ENCODE measurements around the gene SLC50A1.

The SLC50A1 gene, protein sequence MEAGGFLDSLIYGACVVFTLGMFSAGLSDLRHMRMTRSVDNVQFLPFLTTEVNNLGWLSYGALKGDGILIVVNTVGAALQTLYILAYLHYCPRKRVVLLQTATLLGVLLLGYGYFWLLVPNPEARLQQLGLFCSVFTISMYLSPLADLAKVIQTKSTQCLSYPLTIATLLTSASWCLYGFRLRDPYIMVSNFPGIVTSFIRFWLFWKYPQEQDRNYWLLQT

DNA sequence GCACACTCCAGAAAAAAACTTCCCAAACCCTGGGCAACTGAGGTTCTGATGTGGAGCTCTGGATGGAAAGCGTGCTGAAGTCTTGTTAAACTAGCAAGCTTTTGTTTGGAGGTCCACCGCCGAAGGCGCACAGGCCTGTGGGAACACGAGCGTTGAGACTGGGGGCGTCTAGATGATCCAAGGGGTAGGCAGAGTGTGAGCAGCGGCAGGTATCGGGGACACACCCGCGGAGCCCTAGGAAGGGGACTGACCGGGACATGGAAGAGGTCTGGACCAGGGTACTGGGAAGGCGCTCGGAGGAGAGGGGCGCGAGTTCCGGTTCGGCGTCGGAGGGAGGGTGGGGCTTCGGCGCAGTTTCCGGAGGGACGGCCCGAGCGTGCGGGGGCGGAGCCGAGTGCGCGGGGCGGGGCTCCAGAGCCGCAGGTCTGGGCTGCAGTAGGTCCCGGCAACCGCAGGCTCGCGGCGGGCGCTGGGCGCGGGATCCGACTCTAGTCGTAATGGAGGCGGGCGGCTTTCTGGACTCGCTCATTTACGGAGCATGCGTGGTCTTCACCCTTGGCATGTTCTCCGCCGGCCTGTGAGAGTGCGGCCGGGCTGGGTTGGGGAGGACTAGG is at the start of gene SLC50A1:
Gene SLC50A1 (plus strand): TSS at position 438 of the 614 bp plus-strand sequence. CDS start 60 bp downstream, at position 498.
- DNase-seq (ENCODE audit: low read depth in 3 of 3), result peak; percentile 81 to 86 (median 83)

DNA sequence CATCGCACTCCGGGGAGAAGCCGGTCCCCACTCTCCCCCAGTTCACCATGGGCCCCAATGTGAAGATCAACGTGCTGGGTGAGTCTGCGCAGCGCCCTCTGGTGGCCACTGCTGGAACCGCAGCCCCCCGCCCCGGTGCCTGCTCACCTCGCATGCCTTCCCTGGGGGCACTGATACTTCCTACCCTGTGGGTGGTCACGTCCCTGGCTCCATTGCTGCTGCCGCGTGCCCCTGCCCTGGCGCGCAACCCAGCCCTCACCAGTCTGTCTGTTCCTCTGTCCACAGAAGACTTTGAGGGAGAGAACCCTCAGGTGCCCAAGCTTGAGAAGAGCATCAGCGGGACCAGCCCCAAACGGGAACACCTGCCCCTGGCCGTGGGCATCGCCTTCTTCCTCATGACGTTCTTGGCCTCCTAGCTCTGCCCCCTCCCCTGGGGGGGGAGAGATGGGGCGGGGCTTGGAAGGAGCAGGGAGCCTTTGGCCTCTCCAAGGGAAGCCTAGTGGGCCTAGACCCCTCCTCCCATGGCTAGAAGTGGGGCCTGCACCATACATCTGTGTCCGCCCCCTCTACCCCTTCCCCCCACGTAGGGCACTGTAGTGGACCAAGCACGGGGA is 49.4 kb upstream of the SLC50A1 start:
- peak; percentile 62 to 73 (median 65) for DNase-seq (ENCODE audit: low read depth in 3 of 3)

DNA sequence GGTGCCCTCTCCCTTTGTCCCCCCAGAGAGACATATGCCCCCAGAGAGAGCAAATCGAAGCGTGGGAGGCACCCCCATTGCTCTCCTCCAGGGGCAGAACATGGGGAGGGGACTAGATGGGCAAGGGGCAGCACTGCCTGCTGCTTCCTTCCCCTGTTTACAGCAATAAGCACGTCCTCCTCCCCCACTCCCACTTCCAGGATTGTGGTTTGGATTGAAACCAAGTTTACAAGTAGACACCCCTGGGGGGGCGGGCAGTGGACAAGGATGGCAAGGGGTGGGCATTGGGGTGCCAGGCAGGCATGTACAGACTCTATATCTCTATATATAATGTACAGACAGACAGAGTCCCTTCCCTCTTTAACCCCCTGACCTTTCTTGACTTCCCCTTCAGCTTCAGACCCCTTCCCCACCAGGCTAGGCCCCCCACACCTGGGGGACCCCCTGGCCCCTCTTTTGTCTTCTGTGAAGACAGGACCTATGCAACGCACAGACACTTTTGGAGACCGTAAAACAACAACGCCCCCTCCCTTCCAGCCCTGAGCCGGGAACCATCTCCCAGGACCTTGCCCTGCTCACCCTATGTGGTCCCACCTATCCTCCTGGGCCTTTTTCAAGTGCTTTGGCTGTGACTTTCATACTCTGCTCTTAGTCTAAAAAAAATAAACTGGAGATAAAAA is 48.7 kb upstream of the SLC50A1 start:
- no peak for DNase-seq (ENCODE audit: low read depth in 3 of 3)

DNA sequence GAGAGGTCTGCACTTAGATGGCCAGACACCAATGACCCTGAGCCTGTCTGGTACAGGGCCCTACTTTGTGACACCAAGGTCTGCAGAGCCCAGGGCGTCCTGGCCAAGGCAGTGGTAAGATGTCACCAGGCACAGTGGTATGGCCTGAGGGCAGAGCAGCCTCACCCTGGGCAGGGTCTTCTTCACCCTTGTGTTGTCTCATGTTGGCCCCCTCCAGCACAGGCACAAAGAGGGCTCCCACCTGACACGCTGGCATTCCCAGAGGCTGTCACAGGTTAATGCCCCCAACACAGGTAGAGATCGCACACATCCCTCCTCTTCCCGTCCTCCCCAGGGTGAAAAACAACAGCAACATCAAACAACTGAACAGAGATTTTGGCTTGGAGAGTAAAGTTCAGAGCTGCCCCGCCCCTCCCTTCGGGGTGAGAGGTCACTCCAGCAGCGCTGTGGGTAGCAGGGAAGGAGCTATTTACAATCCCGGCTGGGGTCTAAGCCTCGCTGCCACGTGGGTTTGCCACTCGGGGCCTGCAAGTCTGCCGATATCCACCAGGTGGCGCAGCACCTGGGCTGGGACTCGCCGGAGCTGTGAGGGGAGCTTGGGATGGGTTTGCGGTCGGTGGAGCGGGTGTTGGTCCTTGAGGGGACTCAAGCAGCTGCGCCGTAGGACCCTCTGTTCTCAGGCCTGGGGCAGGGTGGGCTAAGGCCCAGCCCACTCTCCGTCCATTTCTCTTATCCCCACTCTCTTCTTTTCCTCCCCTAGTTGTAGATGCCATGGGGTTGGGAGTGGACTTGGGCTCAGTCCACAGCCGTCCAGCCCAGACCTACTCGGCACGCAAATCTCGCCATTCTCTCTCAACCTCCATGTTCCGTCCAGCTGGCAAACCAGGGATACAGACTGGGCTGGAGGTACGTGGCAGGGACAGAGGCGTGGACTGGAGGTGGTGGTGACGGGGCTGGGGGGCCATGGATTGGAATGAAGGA is 44.3 kb upstream of the SLC50A1 start:
- peak; percentile 68 to 73 (median 70) for DNase-seq (ENCODE audit: low read depth in 3 of 3)

DNA sequence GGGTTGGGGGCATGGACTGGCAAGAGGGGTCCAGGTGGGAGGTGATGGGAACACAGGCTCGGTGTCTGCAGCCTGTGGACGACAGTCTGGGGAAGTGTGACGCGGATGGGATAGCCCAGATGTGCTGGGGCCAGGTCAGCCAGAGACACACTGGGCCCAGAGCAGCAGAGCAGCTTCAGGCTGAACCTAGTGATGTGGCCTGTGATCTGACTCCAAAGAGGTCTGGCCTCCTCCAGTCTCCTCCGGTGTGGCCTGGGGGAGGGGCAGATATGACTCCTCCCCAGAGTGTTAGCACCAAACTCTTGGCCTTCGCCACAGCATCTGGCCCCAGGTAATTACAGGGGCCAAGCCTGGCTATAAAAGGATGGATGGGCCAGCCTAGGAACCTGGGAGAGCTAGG is 43.5 kb upstream of the SLC50A1 start:
- no peak for DNase-seq (ENCODE audit: low read depth in 3 of 3)

DNA sequence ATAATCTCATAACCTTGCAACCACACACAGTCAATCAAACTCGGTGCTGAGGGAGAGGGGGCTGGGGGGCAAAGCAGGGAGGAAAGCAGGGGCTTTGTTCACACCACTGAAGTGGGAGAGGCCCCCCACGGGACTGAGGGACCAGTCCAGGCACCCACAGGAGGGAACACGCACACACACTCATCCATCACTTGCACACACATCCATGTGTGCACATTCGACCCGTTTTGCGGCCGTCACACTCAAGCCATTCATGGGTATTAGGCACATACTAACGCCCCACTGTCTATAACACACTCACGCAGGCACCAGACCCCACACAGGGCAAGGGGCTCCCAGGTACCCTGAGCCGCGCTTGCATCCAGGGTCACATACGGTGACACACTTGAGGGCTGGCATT is 43.0 kb upstream of the SLC50A1 start:
- DNase-seq (ENCODE audit: low read depth in 3 of 3), result no peak

DNA sequence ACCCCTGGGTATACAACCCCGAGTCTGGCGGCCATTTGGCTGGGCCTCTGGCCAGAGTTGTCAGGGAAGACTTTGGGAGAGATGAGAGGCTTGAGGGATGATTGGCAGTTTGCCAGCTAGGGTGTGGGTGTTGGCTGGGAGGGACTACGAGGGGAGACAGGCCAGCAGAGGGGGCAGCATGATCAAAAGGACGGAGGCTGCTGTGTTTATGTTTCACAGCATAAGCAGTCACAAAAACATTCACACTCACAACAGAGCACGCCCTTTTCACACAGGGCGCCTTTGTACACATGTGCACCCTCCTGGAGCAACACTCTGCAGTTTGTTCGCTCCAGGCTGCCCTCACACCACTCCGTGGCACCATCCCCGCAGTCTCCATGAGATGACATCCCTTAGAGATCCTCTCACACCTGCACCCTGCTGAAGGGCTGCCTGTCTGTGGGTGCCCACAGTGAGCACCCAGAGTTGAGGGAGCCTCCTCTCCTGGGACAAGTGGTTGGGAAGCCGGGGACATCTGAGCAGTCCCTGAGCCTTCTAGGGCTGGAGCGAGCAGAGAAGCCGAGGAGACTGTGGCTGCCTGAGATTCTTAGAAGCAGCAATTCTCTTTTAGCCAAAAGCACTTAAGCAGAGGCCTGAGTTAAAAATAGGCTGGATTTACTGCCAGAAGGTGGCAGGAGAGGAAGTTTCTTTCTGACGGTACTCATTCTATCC is 41.6 kb upstream of the SLC50A1 start:
- no peak for DNase-seq (ENCODE audit: low read depth in 3 of 3)

DNA sequence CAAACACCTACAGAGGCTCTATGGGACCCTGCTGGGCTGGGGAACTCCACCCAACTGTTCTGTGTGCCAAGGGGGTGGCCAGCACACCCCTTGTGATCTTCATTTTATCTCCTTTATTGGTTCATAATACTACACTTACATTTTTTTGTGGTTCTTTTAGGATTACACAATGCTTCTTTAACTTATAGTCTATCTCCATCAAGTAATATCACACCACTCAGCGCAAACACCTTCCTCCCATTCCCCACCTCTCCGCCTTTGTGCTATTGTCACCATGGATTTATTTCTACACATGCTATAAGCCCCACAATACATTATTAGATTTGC is 41.1 kb upstream of the SLC50A1 start:
- DNase-seq (ENCODE audit: low read depth in 3 of 3), result no peak

DNA sequence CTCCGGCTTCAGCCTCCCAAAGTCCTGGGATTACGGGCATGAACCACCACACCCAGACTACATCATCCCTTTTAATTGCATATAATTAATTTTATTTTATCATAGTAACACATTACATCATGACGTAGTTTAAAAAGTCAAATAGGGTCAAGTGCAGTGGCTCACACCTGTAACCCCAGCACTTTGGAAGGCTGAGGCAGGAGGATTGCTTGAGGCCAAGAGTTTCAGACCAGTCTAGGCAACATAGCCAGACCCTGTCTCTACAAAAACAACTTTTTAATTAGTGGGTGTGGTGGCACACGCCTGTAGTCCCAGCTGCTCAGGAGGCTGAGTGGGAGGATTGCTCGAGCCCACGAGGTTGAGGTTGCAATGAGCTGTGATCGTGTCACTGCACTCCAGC is 36.3 kb upstream of the SLC50A1 start:
- DNase-seq (ENCODE audit: low read depth in 3 of 3), result no peak

DNA sequence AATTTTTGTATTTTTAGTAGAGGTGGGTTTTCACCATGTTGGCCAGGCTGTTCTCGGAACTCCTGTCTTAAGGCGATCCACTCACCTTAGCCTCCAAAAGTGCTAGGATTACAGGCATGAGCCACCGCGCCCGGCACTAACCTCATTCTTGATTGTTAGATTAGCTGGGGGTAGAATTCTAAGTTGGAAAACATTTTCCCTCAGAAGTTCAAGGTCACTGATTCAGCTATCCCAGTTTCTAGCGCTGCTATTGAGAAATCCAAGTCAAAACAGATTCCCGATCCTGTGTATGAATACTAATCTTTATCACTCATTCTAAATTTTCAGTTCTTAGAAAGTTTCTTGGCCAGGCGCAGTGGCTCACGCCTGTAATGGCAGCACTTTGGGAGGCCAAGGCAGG is 32.3 kb upstream of the SLC50A1 start:
- no peak for DNase-seq (ENCODE audit: low read depth in 3 of 3)

DNA sequence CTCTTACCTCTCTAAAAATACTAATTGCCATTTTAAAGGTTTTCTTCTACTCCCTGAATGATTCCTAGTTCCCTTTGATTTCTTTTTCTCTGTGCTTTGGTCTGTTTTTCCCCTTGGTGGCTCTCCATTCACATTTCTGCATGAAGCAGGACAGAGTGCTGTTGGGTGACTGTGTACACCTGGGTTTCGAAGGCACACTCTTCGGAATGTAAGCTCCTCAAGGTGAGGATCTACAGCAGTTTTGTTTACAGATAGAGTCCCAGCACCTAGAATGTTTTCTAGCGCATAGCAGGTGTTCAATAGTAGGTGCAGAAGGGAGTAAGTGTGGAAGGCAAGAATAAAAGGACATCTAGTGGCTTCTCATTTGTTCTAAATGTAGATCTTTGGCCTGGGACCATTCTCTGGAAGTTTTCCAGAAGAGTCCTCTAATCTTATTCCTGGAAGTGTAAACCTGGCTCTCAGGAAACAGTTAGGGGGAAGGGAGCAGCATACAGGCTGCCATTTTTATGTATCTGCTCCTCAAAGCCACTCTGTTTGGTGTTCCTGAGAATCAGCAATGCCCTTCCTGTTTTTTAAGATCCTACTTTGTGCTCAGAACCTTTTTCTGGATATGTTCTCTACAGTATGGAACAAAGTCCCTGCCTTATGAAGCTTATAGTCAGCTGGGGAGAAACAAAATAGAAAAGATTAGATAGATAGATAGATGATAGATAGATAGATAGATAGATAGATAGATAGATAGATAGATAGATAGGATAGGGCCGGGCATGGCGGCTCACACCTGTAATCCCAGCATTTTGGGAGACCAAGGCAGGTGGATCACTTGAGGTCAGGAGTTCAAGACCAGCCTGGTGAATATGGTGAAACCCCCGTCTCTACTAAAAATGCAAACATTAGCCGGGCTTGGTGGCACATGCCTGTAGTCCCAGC is 30.8 kb upstream of the SLC50A1 start:
- no peak for DNase-seq (ENCODE audit: low read depth in 3 of 3)

DNA sequence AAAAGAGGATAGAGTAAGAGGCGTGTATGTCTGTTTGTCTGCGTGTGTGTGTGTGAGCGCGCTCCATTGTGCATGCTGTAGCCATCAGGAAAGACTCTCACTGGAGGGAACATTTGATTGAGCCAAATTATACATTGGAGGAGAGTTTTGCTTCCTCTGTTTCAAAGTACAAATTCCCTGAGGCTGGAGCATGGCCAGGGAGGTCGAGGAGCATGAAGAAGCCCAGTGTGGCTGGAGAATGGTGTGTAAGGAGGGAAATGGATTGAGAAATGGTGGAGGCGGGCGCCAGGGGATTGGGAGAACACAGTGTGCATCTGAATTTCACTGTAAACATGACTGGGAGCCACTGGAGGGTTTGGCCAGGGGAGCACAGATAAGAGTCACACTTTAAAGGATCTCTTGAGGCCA is 30.0 kb upstream of the SLC50A1 start:
- DNase-seq (ENCODE audit: low read depth in 3 of 3), result no peak

DNA sequence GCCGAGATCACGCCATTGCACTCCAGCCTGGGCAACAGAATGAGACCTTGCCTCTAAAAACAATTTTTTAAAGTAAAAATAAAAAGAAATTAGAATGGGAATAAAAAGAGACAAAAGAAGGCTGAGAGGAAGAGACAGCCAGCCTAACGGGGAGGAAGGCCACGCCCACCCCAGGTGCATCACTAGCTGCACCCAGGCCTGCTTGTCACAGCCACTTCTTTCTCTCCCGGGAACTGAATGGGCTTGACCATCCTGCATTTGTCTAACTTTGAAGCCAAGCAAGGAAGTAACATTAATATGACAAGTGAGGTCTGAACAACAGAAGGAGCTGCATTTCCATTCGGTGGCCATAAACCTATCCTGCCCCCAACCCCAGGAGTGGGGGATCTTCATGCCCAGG is 28.8 kb upstream of the SLC50A1 start:
- DNase-seq (ENCODE audit: low read depth in 3 of 3), result no peak

DNA sequence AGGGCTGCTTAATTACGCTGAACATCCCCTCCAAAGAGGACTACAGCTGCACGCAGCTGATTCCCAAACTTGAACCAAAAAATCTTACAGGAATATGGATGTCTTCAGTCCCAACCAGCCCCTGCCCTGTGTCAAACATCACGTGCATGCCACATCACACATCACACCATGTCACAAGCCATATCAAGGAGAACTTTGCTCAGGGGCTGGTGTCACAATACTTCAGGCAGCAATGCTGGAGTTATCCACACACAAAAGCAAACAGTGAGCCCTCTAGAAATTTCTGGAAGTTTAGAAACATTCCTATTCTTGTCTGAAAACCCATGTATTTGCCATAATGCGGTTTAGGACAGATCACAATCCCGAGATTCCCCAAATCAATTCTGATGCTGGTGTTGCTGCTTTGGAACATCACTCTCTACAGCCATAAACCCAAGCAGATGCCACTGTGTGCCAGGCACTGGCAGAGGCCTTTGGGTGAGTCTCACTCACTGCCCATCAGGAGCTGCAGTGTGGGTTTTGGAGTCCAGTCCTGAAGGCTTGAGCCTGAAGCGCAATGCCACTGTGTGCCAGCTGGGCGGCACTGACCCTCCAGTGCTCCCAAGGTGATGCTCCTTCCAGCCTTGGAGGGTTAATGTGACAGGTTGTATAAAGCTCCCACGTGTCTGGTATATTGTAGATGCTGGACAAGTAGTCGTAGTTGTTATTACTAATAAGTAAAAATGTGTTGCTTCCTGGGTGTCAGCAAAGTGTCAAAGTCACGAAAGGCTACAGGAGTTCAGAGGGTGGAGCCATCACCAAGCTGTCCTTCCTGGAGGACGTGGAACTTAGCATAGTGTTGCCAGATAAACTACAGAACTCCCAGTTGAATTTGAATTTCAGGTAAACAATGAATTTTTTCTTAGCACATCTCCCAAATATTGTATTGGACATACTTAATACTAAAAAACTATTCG is 28.1 kb upstream of the SLC50A1 start:
- DNase-seq (ENCODE audit: low read depth in 3 of 3), result no peak

DNA sequence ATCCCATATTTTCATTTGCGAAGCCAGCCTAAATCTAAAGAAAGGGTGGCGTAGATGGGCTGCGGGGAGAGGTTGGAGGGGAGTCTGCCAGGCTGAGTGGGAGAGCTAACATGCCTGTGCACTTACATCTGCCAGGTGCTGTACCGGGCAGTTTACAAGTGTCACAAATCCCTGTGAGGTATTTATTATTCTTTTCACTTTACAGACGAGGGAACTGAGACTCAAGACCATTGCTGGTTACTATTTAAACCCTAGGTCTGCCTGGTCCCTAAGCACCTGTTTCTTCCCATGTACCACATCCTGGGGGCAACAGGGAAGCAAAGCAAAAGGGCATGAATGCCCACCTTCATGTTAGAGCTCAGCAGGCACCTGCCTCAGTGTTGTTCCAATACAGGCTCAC is 27.4 kb upstream of the SLC50A1 start:
- no peak for DNase-seq (ENCODE audit: low read depth in 3 of 3)

DNA sequence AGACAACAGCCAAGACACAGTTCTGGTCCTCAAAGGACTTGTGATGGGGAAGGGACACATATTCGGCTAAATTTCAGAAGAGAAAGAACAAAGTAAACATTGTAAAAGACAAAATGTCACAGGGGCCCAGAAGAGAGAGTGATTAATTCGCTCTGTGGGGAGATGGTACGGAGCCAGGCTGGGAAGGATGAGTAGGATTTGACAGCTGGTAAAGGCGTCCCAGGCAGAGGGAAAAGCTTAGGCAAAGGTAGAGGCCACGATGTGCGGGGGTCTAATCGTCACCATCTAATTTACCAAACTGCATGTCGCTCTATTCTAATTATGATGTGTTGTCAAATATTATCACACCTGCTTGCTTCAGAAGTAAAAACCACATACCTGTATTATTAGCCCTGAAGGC is 25.3 kb upstream of the SLC50A1 start:
- no peak for DNase-seq (ENCODE audit: low read depth in 3 of 3)

DNA sequence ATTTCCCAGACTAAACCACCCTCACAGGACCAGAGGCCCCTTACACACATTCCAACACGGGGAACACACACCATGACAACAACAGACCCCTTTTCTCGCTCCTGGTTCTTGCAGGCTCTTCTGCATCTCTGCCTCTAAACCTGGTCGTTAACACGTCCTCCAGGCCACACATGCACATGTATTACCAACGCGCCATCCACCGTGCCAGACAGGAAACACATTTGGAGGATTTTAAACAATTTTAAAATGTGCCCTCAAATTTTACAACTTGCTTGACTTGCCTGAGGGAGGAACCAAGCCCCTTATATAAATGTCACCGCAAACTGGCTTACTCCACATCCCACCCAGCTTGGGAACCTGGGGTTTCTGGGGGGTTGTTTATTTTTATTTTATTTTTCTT is 24.8 kb upstream of the SLC50A1 start:
- DNase-seq (ENCODE audit: low read depth in 3 of 3), result no peak

DNA sequence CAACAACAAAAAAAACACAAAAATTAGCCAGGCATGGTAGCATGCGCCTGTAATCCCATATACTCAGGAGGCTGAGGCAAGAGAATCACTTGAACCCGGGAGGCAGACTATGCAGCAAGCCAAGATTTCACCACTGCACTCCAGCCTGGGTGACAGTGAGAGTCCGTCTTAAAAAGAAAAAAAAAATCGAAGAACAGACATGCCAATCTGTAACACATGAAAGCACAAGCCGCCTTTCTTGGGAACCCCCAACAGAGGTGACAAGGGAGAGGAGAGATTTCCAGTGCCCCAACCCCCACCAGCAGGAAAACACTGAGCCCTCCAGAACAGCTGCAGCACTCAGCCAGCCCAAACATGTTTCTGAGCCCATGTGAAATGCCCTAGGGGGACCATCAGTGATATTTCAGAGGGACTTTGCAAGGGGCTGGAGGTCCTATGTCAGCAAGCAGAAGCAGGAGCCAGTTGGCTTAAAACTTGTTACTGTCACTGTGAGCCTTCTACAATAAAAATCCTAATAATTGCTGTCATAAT is 22.1 kb upstream of the SLC50A1 start:
- DNase-seq (ENCODE audit: low read depth in 3 of 3), result no peak

Measured in stimulated activated CD4-positive, alpha-beta T cell treated with anti-CD3 and anti-CD28 coated beads, TNF-alpha, amount 100 ng/mL, for 4 hours (primary cell).